ENCODE data around the gene DCUN1D2.

- TF ChIP-seq CTCF (conservative IDR thresholded peaks at IDR 0.05; ENCODE audit: low read depth, low read length) (no peak), EZH2 (IDR thresholded peaks at IDR 0.05; ENCODE audit: borderline replicate concordance, low read depth, low read length, poor library complexity, severe bottlenecking) (no peak)
Observed at GRCh38 chr13:113479179-113479578, 11.3 kb downstream of the DCUN1D2 start.
